HuH-7.5 (cell line): Measurements from ENCODE around the gene DGUOK.
"Not testable (repeated sequence)": the region's sequence is repeated elsewhere in the genome, so short reads cannot be mapped to it uniquely, and the experiment has no call there.

Source experiments
- DNase-seq: peaks from one replicate; pipeline ENCODE4 v3.0.0; 2011; ENCODE audit warnings: low spot score

Gene DGUOK

DNA sequence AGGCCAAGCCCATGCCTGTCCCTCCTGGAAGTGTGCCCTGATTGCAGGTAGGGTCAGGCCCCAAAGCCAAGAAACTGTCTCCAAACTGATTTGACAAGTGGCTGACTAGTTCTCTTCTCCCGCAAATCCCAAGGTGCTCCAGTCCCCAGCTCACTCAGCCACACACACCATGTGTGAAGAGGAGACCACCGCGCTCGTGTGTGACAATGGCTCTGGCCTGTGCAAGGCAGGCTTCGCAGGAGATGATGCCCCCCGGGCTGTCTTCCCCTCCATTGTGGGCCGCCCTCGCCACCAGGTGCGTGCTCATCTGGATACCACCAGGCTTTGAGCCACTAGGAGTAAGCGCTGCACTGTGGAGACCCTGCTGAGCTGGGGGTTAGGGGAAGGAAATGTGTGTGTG is 25.5 kb upstream of the DGUOK start:
- DNase-seq: no peak

DNA sequence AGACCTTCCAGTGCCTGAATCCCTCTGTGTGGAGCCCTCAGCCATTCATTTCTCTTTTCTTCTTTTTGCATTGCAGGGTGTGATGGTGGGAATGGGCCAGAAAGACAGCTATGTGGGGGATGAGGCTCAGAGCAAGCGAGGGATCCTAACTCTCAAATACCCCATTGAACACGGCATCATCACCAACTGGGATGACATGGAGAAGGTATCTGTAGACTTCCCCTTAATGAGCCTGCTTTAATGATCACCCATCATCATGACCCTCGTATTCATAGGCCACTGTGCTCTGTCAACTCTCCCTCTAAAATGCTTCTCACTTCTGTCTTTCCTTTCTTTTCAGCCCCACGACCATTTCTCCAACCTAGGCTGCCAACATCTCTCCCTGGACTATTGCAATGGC is 24.4 kb upstream of the DGUOK start:
- DNase-seq: no peak

DNA sequence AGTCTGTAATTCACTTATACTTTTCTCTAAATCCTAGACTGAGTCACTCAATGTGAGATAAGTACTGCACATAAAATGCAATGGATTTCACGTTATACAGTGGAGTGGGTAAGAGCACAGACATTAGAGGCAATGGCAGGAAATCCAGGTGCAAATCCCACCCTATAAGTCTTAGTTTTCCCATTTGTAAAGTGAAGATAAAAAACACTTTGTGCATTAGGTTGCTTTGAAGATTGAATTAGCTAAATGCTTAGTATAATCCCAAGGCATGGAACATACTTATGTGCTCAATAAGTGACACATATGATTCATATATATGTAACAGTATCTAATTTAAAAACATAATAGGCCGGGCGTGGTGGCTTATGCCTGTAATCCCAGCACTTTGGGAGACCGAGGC is 23.4 kb upstream of the DGUOK start:
- DNase-seq: no peak

GRCh38 chr2:73903949-73904613 is 22.6 kb upstream of the DGUOK start:
- not testable (repeated sequence) for DNase-seq

DNA sequence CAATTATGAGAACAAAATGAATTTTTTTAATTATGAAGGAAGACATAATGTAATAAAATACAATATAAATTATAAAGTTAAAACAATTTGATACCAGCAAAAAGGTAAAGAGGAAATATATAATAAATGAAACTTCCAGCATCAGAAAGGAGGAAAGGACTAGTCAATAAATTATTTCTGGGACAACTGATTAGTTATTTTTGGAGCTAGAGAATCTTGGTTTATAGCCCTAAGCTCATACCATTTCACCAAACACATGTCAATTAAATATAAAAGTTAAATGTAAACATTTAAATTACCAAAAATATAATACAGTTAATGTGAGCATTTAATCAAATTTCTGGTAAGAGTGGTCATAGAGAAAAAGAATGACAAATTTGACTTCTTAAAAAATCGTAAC is 21.7 kb upstream of the DGUOK start:
- DNase-seq: no peak

DNA sequence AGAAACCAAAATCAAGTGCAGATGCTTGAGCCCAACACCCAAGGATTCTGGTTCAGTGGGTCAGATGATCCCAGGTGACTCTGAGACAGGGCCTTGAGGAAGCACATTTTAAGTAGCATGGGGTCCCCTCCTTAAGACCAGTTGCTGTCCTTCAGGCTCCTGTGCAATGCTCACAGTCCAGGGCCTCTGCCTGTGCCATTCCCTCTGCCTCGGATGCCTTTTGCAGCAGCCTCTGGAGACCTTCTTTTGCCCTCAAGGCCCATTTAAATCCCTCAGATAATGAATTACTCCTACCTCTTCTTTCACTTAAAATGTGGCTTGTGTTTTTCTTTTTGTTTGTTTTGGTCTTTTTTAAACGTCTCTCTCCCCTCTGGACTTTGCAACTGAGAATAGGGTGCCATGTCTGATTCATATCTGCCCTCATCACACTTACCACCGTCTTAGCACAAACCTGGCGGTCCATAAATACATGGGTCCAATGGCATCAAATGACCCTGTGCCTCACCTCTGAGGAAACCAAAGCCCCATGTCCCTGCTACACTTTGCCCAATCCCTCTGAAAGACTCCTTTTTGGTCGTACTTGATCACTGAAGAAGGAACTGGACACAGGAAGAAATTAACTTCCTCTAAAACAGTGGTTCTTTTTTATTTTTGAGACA is 19.7 kb upstream of the DGUOK start:
- DNase-seq: no peak

DNA sequence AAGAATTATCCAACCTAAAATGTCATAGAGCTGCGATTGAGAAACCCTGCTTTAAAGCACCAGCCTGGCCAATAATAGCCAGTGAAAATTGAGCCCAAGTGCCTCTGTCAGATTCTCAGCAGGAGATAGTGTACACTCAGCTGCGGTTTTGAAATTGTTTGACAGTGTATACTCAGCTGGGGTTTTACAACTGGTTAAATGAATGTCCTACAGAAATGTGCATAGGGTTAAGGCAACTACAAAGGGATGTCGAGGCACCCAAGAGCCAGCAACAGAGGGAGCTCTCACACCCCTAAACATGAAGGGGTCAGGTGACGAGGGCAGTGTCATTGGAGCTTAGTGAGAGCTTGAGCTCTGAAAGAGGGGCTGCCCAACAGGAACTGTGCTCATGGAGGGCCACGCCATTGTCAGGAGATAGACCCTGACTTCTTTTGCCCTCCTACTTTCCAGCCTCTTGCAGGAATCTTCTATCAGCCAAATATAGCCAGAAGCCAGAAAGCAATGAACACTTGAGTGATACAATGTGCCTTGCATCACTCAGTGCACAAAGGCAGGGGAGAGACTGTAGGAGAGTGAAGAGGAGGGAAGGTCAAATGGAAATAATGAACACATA is 18.7 kb upstream of the DGUOK start:
- DNase-seq: peak; percentile 19

- no peak for DNase-seq
These were observed 17.7 kb upstream of the DGUOK start for GRCh38 chr2:73908689-73909652.

DNA sequence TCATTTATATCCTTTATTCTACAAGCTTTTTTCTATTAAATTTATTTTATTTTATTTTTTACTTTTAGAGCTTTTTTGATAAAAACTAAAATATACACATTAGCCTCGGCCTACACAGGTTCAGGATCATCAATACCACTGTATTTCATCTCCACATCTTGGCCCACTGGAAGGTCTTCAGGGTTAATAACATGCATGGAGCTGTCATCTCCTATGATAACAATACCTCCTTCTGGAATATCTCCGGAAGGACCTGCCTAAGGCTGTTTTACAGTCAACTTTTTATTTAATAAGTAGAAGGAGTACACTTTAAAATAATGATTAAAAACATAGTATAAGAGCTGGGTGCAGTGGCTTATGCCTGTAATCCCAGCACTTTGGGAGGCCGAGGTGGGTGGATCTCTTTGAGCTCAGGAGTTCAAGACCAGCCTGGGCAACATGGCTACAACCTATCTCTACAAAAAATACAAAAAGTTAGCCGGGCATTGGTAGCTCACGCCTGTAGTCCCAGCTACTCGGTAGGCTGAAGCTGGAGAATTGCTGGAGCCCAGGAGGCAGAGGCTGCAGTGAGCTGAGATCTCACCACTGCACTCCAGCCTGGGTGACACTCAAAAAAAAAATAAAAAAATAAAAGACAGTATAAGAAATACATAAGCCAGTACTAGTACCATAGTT is 15.7 kb upstream of the DGUOK start:
- no peak for DNase-seq

DNA sequence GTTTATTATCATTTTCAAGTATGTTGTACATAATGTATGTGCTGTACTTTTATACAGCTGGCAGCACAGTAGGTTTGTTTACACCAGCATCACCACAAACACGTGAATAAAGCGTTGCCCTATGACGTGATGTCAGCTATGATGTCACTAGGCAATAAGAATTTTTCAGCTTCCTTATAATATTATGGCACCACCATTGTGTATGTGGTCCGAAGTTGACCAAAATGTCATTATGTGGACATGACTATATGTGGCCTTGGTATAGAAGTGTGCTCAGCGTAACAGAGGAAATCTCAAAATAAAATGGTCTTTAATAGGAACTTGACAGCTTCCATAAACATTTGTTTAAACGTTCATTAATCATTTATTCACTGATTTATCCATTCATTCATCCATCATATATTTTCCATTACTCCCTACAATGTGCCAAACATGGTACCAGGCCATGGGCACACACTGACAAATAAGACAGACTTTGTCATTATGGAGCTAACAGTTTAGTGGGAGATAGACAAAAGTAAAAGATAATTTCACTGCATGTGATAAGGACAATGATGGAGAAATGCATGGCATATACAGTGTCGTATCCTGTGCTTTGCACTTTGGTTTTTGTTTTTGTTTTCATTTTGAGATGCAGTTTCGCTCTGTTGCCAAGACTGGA is 15.0 kb upstream of the DGUOK start:
- DNase-seq: no peak

GRCh38 chr2:73913414-73914054 is 13.1 kb upstream of the DGUOK start:
- no peak for DNase-seq

DNA sequence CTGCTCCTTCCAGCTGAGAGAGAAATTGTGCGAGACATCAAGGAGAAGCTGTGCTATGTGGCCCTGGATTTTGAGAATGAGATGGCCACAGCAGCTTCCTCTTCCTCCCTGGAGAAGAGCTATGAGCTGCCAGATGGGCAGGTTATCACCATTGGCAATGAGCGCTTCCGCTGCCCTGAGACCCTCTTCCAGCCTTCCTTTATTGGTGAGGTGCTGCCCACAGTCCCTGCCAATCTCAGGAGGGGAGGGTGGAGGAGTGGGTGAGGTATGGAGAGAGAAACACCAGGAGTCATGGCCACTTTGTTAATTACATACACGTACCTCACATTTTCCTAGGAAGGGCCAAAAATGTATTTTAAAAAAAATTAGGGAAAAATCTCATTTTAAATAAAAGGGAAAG is 12.0 kb upstream of the DGUOK start:
- no peak for DNase-seq

GRCh38 chr2:73915437-73915993 is 11.2 kb upstream of the DGUOK start:
- DNase-seq: no peak

DNA sequence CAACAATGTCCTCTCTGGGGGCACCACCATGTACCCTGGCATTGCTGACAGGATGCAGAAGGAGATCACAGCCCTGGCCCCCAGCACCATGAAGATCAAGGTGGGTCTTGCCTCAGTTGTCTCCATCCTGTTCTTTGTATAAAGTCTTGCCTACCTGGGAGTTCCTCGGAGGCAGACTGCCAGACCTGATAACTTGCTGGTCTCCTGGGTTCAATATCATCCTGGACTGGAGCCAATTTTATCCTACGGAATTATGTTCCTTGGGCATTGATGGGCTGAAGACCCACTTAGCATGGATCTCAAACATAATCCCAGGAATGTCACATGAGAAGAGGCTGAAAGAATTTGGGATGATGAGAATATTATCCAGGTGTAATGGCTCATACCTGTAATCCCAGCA is 10.0 kb upstream of the DGUOK start:
- no peak for DNase-seq

- DNase-seq: no peak
These were observed 9.4 kb upstream of the DGUOK start for GRCh38 chr2:73917296-73917695.

GRCh38 chr2:73917696-73918207 is 8.9 kb upstream of the DGUOK start:
- DNase-seq: no peak

GRCh38 chr2:73918856-73919255 is 7.8 kb upstream of the DGUOK start:
- DNase-seq: no peak

GRCh38 chr2:73919596-73920228 is 7.0 kb upstream of the DGUOK start:
- no peak for DNase-seq

DNA sequence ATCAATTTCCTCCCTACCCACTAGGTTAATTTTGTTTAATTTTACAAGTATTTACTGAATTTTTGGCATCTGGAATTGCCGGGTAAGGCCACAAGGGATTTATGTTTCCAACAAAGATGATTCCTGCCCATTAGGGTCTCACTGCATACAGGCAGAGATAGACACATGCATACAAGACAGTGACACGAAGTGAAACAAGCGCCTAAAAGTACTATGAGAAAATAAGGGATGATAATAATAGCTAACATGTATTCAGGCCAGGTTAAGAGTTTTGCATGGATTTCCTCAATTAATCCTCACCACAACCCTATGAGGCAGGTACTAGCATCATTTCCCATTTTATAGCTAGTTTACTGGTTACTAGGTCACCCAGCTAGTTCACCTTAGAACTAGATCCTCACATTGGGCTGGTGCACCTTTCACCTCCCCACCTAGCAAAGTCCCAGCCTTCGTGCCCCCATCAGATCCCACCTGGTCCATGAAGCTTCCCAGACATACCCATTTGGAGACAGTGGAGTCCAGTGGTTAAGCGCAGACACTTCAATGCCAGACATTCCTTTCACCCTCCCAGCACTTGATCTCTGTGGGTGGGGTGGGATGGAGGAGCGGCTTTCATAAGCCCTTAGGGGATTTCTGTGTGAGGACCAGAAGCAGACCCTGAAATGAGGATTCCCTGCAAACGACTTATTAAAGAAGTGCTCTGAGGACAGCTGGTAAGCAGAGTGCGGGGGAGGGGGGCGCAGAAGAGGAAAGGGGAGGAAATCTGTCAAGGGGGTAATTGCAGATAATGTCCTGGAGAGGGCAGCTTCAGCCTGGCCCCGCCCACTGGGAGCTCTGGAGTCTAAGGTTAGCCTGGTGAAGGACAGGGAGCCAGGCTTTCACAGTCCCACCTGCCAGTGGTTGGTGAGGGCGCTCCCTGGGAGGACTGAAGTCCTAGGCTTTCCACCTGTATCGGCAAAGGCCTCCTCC is 5.8 kb upstream of the DGUOK start:
- DNase-seq: no peak
